Fibroblast of lung (primary cell): ENCODE measurements around the gene ACP4.

ENCODE experiments used
- CTCF ChIP-seq, 2 donors: IDR thresholded peaks in 1 of 2; conservative IDR thresholded peaks in 1 of 2; 1 replicate in 1 of 2; 2 replicates in 1 of 2; pipeline ENCODE4 v1.5.1; 2011 to 2012; ENCODE audit warnings: low read length in 2 of 2, control low read depth in 1 of 2, inconsistent platforms in 1 of 2, low read depth in 1 of 2, mild to moderate bottlenecking in 1 of 2
- EZH2 ChIP-seq: IDR thresholded peaks from 2 replicates; pipeline ENCODE4 v1.5.1; 2012; ENCODE audit warnings: low read length, control low read depth, mild to moderate bottlenecking; ENCODE audit errors: missing control alignments

DNA sequence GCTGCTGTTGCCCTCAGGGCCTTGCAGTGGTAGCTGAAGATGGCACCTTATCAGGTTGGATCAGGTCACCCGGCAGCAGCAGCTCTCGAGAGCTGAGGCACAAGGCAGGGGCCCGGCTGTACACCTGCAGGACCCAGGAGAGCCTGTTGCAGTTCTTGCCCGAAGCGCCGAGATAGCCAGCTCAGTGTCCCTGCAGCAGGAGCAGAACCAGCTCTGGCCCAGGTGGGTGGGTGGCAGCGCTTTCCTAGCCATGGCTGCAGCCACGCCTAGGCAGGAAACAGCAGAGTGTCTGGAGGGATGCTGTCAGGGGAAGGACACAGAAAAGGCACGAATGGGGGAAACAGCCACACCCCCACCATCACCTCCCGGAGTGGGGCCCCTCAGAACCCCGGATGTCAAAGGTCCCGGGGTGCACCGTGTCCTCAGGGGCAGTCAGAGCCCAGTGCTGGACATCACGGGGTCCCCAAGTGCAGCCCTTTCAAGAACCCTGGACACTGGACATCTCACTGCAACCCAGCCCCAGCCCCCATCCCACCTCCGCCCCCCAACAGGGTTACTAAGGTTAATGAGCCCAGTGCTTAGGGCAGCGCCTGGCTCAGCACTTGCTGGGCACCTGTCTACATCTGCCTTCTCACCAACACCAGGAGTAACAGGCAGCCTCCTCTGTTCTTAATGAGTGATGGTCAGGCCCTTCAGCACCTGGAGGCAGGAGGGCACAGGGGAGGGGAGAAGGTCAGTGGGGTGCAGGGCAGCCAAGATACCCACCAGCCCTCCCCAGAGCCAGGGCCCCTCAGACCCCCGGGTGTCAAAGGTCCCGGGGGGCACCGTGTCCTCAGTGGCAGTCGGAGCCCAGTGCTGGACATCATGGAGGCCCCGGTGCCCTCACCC lies 8.7 kb downstream of the ACP4 start:
- no peak for TF ChIP-seq EZH2
- TF ChIP-seq CTCF (conservative IDR thresholded peaks at IDR 0.05 in 1 of 2, IDR thresholded peaks at IDR 0.05 in 1 of 2; ENCODE audit: low read depth in 1 of 2, low read length in 2 of 2): no peak
